ENCODE measurements around the gene PEAR1. TPM values are rescaled to one million over a fixed set of nuclear protein-coding genes. Genes with fewer than 3 reads are reported as not detected.

Gene PEAR1
- polyA plus RNA-seq, 1 of the 3 experiments (the other 2 are of a cell fraction) = 1.2 TPM

- CTCF ChIA-PET = interaction anchor here (0.9 to 21.6 kb wide), 5 partner anchors 13 to 190 kb away, joined by 3 to 455 read pairs (median 8); partner anchors contain the start of genes INSRR and NTRK1
- H2AFZ ChIP-seq (ENCODE audit: low read depth) = no peak overlapping the region
- H3K9me2 ChIP-seq = no peaks in the 10 kb centered on the region
- WGBS (ENCODE audit: low lambda C conversion rate) = 92% methylated on average over 19 of the region's 21 CpGs
- no peak overlapping the region for H3K27ac ChIP-seq (ENCODE audit: low read depth in 2 of 2, low read length in 1 of 2)
- no peaks in the 10 kb centered on the region; the same call in 1 of the 2 replicates for H3K27me3 ChIP-seq (ENCODE audit: insufficient read depth)
- no peaks in the 10 kb centered on the region for H3F3A ChIP-seq (replicated peaks; ENCODE audit: insufficient read depth)
- TF ChIP-seq MXI1 (IDR thresholded peaks at IDR 0.05; ENCODE audit: low read depth, low read length) (no peak), RXRA (IDR thresholded peaks at IDR 0.05; ENCODE audit: borderline replicate concordance, low read depth) (no peak), RFX5 (IDR thresholded peaks at IDR 0.05; ENCODE audit: low read length) (no peak), MAX (IDR thresholded peaks at IDR 0.05; ENCODE audit: low read depth) (no peak), EP300 (IDR thresholded peaks at IDR 0.05; ENCODE audit: borderline replicate concordance in 1 of 2, low read depth in 1 of 2, low read length in 1 of 2) (no peak), USF2 (IDR thresholded peaks at IDR 0.05; ENCODE audit: borderline replicate concordance, low read depth, low read length) (no peak)
- no peak overlapping the region for H3K4me2 ChIP-seq
- peaks cover 0 to 33% of the 10 kb centered on the region in 2 experiments; a peak in 1 of 4 replicates for H3K4me1 ChIP-seq (ENCODE audit: control insufficient read depth in 1 of 2, insufficient read depth in 2 of 2, low read depth in 1 of 2, low read length in 1 of 2)
- H3K4me3 ChIP-seq (ENCODE audit: low read depth in 2 of 2, low read length in 1 of 2) = no peak overlapping the region
- H4K20me1 ChIP-seq (ENCODE audit: insufficient read depth) = no peaks in the 10 kb centered on the region
- POLR2A ChIA-PET = no interaction called here
- H3K9me3 ChIP-seq = no peaks in the 10 kb centered on the region
- H3K36me3 ChIP-seq (replicated peaks in 1 of 2; ENCODE audit: control insufficient read depth in 1 of 2, insufficient read depth in 2 of 2, low read length in 1 of 2) = no peaks in the 10 kb centered on the region
- H3K9ac ChIP-seq = no peak overlapping the region
- no peak for DNase-seq
- no peaks in the 10 kb centered on the region for H3K79me2 ChIP-seq (ENCODE audit: insufficient read depth)
These were observed 13.6 kb upstream of the PEAR1 start for GRCh38 chr1:156879876-156880275.

- no peak for DNase-seq
- Histone ChIP-seq H3K79me2 (ENCODE audit: insufficient read depth) (no peaks in the 10 kb centered on the region), H3F3A (replicated peaks; ENCODE audit: insufficient read depth) (no peaks in the 10 kb centered on the region), H2AFZ (ENCODE audit: low read depth) (no peak overlapping the region), H3K27ac (ENCODE audit: low read depth in 2 of 2, low read length in 1 of 2) (no peak overlapping the region), H4K20me1 (ENCODE audit: insufficient read depth) (no peaks in the 10 kb centered on the region), H3K4me1 (ENCODE audit: control insufficient read depth in 1 of 2, insufficient read depth in 2 of 2, low read depth in 1 of 2, low read length in 1 of 2) (peaks cover 0 to 34% of the 10 kb centered on the region in 2 experiments; a peak in 1 of 4 replicates), H3K9ac (no peak overlapping the region), H3K36me3 (replicated peaks in 1 of 2; ENCODE audit: control insufficient read depth in 1 of 2, insufficient read depth in 2 of 2, low read length in 1 of 2) (no peaks in the 10 kb centered on the region), H3K9me2 (no peaks in the 10 kb centered on the region), H3K4me2 (no peak overlapping the region), H3K9me3 (no peaks in the 10 kb centered on the region), H3K4me3 (ENCODE audit: low read depth in 2 of 2, low read length in 1 of 2) (no peak overlapping the region), H3K27me3 (ENCODE audit: insufficient read depth) (no peaks in the 10 kb centered on the region; the same call in 1 of the 2 replicates)
- 71% methylated on average over 5 of the region's 5 CpGs for WGBS (ENCODE audit: low lambda C conversion rate)
- TF ChIP-seq EZH2phosphoT487 (IDR thresholded peaks at IDR 0.05; ENCODE audit: borderline replicate concordance, low read depth) (no peak), TAF1 (IDR thresholded peaks at IDR 0.05; ENCODE audit: borderline replicate concordance, low read depth, low read length) (no peak), TEAD4 (IDR thresholded peaks at IDR 0.05; ENCODE audit: borderline replicate concordance, insufficient read depth) (no peak), JUND (IDR thresholded peaks at IDR 0.05) (no peak), REST (IDR thresholded peaks at IDR 0.05; ENCODE audit: low read depth, low read length) (no peak)
- CTCF ChIA-PET = interaction anchor here (1.1 to 21.6 kb wide), 7 partner anchors 9 to 154 kb away, joined by 3 to 455 read pairs (median 8); partner anchors contain the start of genes INSRR and NTRK1
- POLR2A ChIA-PET = interaction anchor here (1.3 kb wide), 1 partner anchor 79 kb away, joined by 3 read pairs; no protein-coding TSS in a partner anchor
These were observed 13.0 kb upstream of the PEAR1 start for GRCh38 chr1:156880473-156880872.
